Endothelial cell of umbilical vein (primary cell): ENCODE measurements around the gene PTPRE. TPM values are rescaled to one million over a fixed set of nuclear protein-coding genes. Genes with fewer than 3 reads are reported as not detected.
A peak's percentile ranks its signal among the peaks of the same experiment; 100 is the strongest.

Experiments used
- BruUV-seq: library from RNA; stranded (reverse); fragments of 400-500 nt; replicated peaks from 2 replicates; lab custom pipeline; 2021; lab: Mats Ljungman, UMichigan
- CTCF ChIA-PET: fragments of 300-600, 350-600 bp; sonication (Branson Sonifier 250); formaldehyde crosslinking; loops from one replicate; lab custom pipeline; 2021; ENCODE audit warnings: antibody characterized with exemption, inconsistent platforms; lab: Charles Lee
- POLR2A ChIA-PET: fragments of 300-600, 350-600 bp; sonication (Branson Sonifier 250); formaldehyde crosslinking; loops from one replicate; lab custom pipeline; 2021; ENCODE audit warnings: antibody characterized with exemption, inconsistent platforms; lab: Charles Lee
- DNase-seq: peaks from one replicate; pipeline ENCODE4 v3.0.0-alpha.2; 2011; ENCODE audit warnings: low read depth, low spot score
- FAIRE-seq: peaks from 2 replicates; lab custom pipeline; 2011; peaks lifted over from hg19 to GRCh38; lab: Jason Lieb, UNC
- H2AFZ ChIP-seq: 2 replicates; pipeline ENCODE4 v1.6.0; 2012; ENCODE audit warnings: low read depth, low read length, control low read depth, inconsistent platforms
- H3K27ac ChIP-seq: 2 replicates; pipeline ENCODE4 v1.5.1; 2011; ENCODE audit warnings: low read depth, mild to moderate bottlenecking, control low read depth, low read length, moderate library complexity; ENCODE audit not compliant: insufficient read depth
- H3K27me3 ChIP-seq, 2 experiments: 2 replicates each; pipeline versions ENCODE4 v1.6.0 to v1.6.1; 2011; ENCODE audit warnings: low read length in 2 of 2, mixed read lengths in 1 of 2; ENCODE audit not compliant: control insufficient read depth in 2 of 2, insufficient read depth in 2 of 2
- H3K36me3 ChIP-seq, 2 experiments: 2 replicates in 1 of 2; 3 replicates in 1 of 2; pipeline ENCODE4 v1.5.1; 2011; ENCODE audit warnings: low read length in 2 of 2, mild to moderate bottlenecking in 1 of 2, moderate library complexity in 1 of 2; ENCODE audit not compliant: control insufficient read depth in 2 of 2, insufficient read depth in 2 of 2; ENCODE audit errors: extremely low read depth in 1 of 2
- H3K4me1 ChIP-seq: 3 replicates; pipeline ENCODE4 v1.5.1; 2011; ENCODE audit warnings: mild to moderate bottlenecking, low read length; ENCODE audit not compliant: control insufficient read depth, insufficient read depth; ENCODE audit errors: extremely low read depth
- H3K4me2 ChIP-seq: 2 replicates; pipeline ENCODE4 v1.6.1; 2011; ENCODE audit warnings: low read length, control low read depth, mixed read lengths; ENCODE audit not compliant: insufficient read depth
- H3K4me3 ChIP-seq, 3 experiments: fragments of 200-600 bp in 1 of 3; sonication (generic), shearing (Covaris generic) in 1 of 3; replicated peaks in 1 of 3; 2 replicates each; pipeline ENCODE4 v1.5.1; 2011 to 2016; ENCODE audit warnings: control low read depth in 3 of 3, low read length in 3 of 3, mild to moderate bottlenecking in 2 of 3, inconsistent platforms in 1 of 3, low read depth in 1 of 3, moderate library complexity in 1 of 3; ENCODE audit not compliant: insufficient read depth in 1 of 3
- H3K79me2 ChIP-seq: 2 replicates; pipeline ENCODE4 v1.6.0; 2012; ENCODE audit warnings: low read length, inconsistent platforms; ENCODE audit not compliant: control insufficient read depth, insufficient read depth
- H3K9ac ChIP-seq: replicated peaks from 2 replicates; pipeline ENCODE3; 2011; ENCODE audit warnings: low read length, control low read depth; ENCODE audit not compliant: insufficient read depth; ENCODE audit errors: extremely low read depth
- H3K9me1 ChIP-seq: replicated peaks from 3 replicates; pipeline ENCODE4 v1.6.0; 2011; ENCODE audit warnings: mild to moderate bottlenecking, low read length; ENCODE audit not compliant: control insufficient read depth, insufficient read depth; ENCODE audit errors: extremely low read depth
- H3K9me3 ChIP-seq: replicated peaks from 2 replicates; pipeline ENCODE4 v1.5.1; 2012; ENCODE audit warnings: low read length, inconsistent platforms; ENCODE audit not compliant: control insufficient read depth, insufficient read depth
- H4K20me1 ChIP-seq: replicated peaks from 2 replicates; pipeline ENCODE3; 2011; ENCODE audit warnings: mild to moderate bottlenecking, low read length; ENCODE audit not compliant: control insufficient read depth, insufficient read depth; ENCODE audit errors: extremely low read depth
- CTCF ChIP-seq, 2 donors: IDR thresholded peaks; 1 replicate in 1 of 2; 2 replicates in 1 of 2; pipeline ENCODE4 v1.5.1; 2011; ENCODE audit warnings: low read length in 2 of 2, mild to moderate bottlenecking in 2 of 2, moderate library complexity in 2 of 2, control low read depth in 1 of 2, inconsistent platforms in 1 of 2, low read depth in 1 of 2; ENCODE audit not compliant: insufficient read depth in 1 of 2; ENCODE audit errors: extremely low read depth in 1 of 2
- EZH2 ChIP-seq: IDR thresholded peaks from 2 replicates; pipeline ENCODE4 v1.6.1; 2012; ENCODE audit warnings: borderline replicate concordance, low read depth, mild to moderate bottlenecking, moderate library complexity, low read length, inconsistent platforms; ENCODE audit not compliant: severe bottlenecking
- FOS ChIP-seq: IDR thresholded peaks from 2 replicates; pipeline ENCODE4 v1.6.1; 2011; ENCODE audit warnings: mild to moderate bottlenecking, low read length, moderate library complexity, borderline replicate concordance; ENCODE audit not compliant: insufficient read depth
- GATA2 ChIP-seq: IDR thresholded peaks from 2 replicates; pipeline ENCODE4 v1.7.0; 2011; ENCODE audit warnings: low read depth, mild to moderate bottlenecking, moderate library complexity, mixed read lengths, low read length; ENCODE audit not compliant: insufficient read length, insufficient read depth
- JUN ChIP-seq: IDR thresholded peaks from 2 replicates; pipeline ENCODE4 v1.6.1; 2011; ENCODE audit warnings: borderline replicate concordance, low read depth; ENCODE audit not compliant: insufficient read length, insufficient read depth
- MAX ChIP-seq: IDR thresholded peaks from 2 replicates; pipeline ENCODE4 v1.6.1; 2011; ENCODE audit not compliant: insufficient read depth, insufficient read length
- MYC ChIP-seq: IDR thresholded peaks from one replicate; pipeline ENCODE4 v1.6.1; 2011; ENCODE audit warnings: mild to moderate bottlenecking, low read depth, low read length
- POLR2A ChIP-seq: IDR thresholded peaks from 2 replicates; pipeline ENCODE4 v1.6.1; 2012; ENCODE audit warnings: low read depth, mild to moderate bottlenecking, control low read depth, low read length
- POLR2AphosphoS5 ChIP-seq: IDR thresholded peaks from 2 replicates; pipeline ENCODE4 v1.6.1; 2012; ENCODE audit warnings: low read depth, mild to moderate bottlenecking, control low read depth, low read length, moderate library complexity; ENCODE audit not compliant: insufficient read depth
- dilution Hi-C: fragments of 300-500 bp; cut with MboI; formaldehyde crosslinking; loops from one replicate; pipeline ENCODE4 v1.15.0; 2019; ENCODE audit warnings: low sequenced_read_pairs; ENCODE audit not compliant: extremely low pct_ligation_motif_present
- intact Hi-C: fragments of 100-400 bp; cut with micrococcal nuclease; formaldehyde crosslinking; loops from one replicate; pipeline ENCODE4 v1.10.0; 2022
- polyA plus RNA-seq, 4 experiments: library from polyadenylated mRNA; depleted of rRNA in 3 of 4; stranded (reverse) in 3 of 4; unstranded in 1 of 4; fragments of >200 nt; gene quantifications; 2 replicates each; pipeline versions ENCODE4 v1.2.1 to v1.2.3, GENCODE V29; 2011 to 2012; ENCODE audit warnings: missing spikeins in 1 of 4
- total RNA-seq: library from RNA; stranded (reverse); gene quantifications from 2 replicates; pipeline ENCODE4 v1.2.3, GENCODE V29; 2021

The PTPRE gene
- total and polyA plus RNA-seq, 2 donors (not counting 3 experiments of a cell fraction or from before 2014, with no cell fraction given): 37.3 to 116 TPM

GRCh38 chr10:128047351-128047750 lies 140.4 kb downstream of the PTPRE start:
- DNase-seq: peak; percentile 80
- no TSS peak for BruUV-seq
- Histone ChIP-seq H3K4me3 (no peak overlapping the region), H3K27me3 (no peaks in the 10 kb centered on the region), H2AFZ (no peak overlapping the region), H3K4me2 (peak overlapping the region; percentile 11), H3K27ac (peak overlapping the region; percentile 58), H3K4me1 (peaks cover 17% of the 10 kb centered on the region), H3K9ac (peak overlapping the region; percentile 20), H3K9me1 (no peaks in the 10 kb centered on the region), H3K9me3 (no peaks in the 10 kb centered on the region), H3K79me2 (peaks cover 4% of the 10 kb centered on the region), H3K36me3 (peaks cover 9 to 45% of the 10 kb centered on the region in 2 experiments), H4K20me1 (no peaks in the 10 kb centered on the region)
- intact Hi-C loops: no loop called here
- ChIA-PET POLR2A (no interaction called here), CTCF (interaction anchor here (0.8 to 2.8 kb wide), 8 partner anchors 10 to 141 kb away, joined by 3 to 25 read pairs (median 6); partner anchors contain the start of gene PTPRE)
- dilution Hi-C loops: no loop called here
- TF ChIP-seq POLR2AphosphoS5 (peak; percentile 35), GATA2 (no peak), POLR2A (peak; percentile 28)
- FAIRE-seq: peak; percentile 93

GRCh38 chr10:128047991-128048818 lies 141.3 kb downstream of the PTPRE start:
- Histone ChIP-seq H3K9me1 (no peaks in the 10 kb centered on the region), H3K36me3 (peaks cover 13 to 51% of the 10 kb centered on the region in 2 experiments), H2AFZ (no peak overlapping the region), H3K4me2 (peak overlapping the region; percentile 11), H3K9ac (peak overlapping the region; percentile 20), H3K27me3 (no peaks in the 10 kb centered on the region), H3K4me1 (peaks cover 17% of the 10 kb centered on the region), H3K4me3 (no peak overlapping the region), H3K79me2 (peaks cover 4% of the 10 kb centered on the region), H3K9me3 (no peaks in the 10 kb centered on the region), H4K20me1 (no peaks in the 10 kb centered on the region), H3K27ac (peak overlapping the region; percentile 58)
- ChIA-PET POLR2A (no interaction called here), CTCF (interaction anchor here (0.8 to 2.8 kb wide), 10 partner anchors 9 to 142 kb away, joined by 3 to 25 read pairs (median 4); partner anchors contain the start of gene PTPRE)
- FAIRE-seq (peak; percentile 70), DNase-seq (peak; percentile 81)
- TF ChIP-seq POLR2A (no peak), POLR2AphosphoS5 (no peak), MYC (no peak), GATA2 (no peak), CTCF (IDR thresholded peaks at IDR 0.05; ENCODE audit: extremely low read depth in 1 of 2, insufficient read depth in 1 of 2, low read depth in 1 of 2, low read length in 2 of 2) (no peak), MAX (no peak), JUN (no peak), EZH2 (no peak), FOS (no peak)
- dilution Hi-C loops: no loop called here
- intact Hi-C loops: loop anchor here (1.0 kb wide), 1 partner anchor 14 kb away; no protein-coding TSS in a partner anchor
- TSS peak; percentile 24 for BruUV-seq
